HG03432 (cell line): ENCODE results near the gene TMUB2.

Experiments
- ATAC-seq: cut with Tn5 transposase; IDR thresholded peaks from one replicate; pipeline ENCODE4 v1.9.1; 2021; ENCODE audit warnings: mild to moderate bottlenecking, moderate library complexity; ENCODE audit not compliant: unreplicated experiment

The TMUB2 gene

DNA sequence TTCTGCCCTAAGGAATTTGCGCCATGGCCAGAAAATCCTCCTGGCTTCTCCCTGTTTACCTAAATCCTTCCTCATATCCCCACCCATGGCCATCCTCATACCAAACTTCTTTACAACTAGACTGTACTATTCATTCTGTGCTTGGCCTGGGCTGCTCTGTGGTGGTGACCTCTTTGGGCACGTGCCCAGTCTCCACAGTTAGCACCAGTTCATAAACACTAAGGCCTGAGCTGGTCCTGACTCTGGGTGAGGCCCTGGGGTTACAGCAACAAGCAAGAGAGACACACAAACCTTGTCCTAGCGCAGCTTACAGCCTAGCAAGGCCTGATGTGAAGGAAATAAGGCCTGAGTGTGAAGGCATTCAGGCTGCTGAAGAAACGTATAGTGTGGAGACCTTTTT is 16.0 kb downstream of the TMUB2 start:
- no peak for ATAC-seq

DNA sequence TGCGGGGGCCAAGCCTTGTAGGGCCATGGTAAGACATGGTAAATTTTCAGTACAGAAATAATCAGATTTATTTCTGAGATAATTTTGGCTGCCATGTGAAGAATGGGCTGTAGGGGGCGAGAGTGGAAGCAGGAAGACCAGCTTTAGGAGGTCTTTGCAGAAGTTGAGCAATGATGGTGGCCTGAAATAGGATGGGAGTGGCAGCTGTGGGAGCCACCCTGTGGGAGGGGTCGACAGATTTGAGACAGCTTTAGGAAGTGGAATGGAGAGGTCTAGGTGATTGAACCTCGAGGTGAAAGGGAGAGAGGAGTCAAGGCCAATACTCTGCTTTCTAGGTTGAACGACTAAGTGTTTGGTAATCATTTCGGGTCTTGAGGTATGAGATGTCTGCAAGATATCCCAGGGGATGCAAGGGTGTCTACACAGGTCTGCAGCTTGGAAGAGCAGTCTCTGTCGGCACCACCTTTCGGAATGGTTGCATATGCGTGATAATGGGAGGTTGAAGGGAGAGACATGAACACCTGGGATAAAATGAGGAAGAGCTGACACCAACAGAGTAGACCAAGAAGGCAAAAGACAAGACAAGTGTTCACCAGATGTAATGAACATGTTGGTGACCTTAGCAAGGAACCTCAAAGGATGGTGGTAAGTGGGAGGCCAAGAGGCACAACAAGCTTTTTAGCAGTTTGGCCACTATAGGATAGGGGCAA is 17.1 kb downstream of the TMUB2 start:
- no peak for ATAC-seq

DNA sequence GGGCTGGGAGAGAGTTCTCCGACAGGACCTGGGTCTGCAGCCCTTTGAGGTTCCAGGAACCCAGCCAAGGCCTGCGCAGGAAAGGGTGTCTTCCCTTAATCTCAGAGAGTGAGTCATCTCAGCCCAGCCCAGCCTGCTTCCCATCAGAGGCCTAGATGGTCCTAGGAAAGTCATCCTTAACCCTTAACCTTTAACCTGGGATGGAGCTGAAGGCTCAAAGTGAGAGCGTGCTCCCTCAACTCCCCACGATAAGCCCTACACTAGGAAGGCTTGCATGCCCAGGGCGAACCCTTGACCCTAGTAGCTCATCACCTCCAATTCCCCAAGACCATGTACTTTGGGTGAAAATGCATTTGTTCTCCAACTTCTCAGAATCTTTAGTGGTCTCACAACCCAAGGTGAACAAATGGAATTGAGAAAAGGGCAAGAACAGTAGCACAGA is 17.7 kb downstream of the TMUB2 start:
- ATAC-seq: no peak

DNA sequence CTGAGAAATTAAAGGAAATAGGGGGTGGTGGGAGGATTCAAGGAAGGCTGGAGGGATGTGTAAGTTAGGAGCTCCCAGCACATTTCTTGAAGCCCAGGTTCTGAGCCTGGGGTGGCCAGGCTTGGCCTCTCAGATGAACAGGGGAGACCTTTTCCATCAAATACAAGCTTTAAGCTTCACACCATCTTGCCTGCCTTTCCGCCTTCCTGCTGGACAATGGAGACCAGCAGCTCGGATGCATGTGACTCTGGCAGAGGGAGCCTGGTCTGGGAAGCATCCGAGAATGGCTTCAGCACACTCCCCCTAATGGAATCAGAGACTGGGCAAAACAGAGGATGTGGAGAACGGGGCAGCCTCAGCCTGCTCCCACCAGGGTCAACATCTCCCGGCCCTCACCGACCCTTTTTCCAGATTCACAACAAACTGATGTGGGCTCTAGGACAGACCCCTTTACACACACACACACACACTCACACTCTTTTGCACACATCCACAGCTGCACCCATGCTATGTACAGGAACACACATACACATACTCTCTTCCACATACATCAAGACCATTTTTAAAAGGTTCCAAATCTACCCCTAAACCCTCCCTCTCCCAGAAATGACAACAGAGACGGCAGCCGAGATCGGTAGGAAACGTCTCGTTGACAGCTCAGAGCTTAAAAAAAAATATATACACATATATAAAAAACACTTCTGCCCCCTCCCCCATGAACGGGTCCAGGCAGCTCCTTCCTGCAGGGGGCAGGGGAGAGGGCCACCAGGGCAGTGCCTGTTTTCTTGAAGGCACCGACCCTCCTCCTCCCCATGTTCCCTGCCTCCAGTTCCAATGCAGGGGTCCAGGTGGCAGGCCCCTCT is 19.4 kb downstream of the TMUB2 start:
- no peak for ATAC-seq

DNA sequence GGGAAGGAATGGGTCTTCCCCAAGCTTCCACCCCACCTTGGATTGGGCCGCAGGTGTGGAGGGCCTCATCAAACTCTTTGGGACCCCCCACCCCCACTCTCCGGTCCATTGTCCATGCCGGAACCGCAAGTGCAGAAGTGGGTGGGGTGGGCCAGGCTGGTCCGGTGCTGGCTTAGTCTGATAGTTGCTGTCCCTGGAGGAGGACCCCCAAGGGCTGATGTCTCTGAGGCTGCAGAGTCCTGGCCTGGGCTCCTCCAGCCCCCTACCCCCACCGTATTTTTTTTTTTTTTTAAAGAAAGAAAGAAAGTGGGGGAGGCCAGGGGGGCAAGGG is 20.0 kb downstream of the TMUB2 start:
- no peak for ATAC-seq

DNA sequence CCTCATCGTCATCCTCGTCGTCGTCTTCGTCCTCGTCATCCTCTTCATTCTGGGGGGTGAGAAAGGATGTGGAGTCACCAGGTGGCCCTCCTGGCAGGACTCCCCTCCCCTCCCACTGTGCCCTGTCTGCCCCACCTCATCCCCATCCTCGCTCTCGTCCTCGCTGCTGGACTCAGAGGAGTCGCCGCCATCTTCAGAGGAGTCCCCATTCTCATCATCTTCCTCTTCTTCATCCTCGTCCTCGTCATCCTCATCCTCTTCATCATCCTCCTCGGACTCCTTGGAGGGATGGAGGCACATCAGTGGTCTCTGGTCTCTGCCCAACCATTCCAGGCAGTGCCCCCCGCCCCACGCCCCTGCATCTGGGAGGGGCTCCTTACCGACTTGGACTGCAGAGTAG is 20.5 kb downstream of the TMUB2 start:
- ATAC-seq: no peak

DNA sequence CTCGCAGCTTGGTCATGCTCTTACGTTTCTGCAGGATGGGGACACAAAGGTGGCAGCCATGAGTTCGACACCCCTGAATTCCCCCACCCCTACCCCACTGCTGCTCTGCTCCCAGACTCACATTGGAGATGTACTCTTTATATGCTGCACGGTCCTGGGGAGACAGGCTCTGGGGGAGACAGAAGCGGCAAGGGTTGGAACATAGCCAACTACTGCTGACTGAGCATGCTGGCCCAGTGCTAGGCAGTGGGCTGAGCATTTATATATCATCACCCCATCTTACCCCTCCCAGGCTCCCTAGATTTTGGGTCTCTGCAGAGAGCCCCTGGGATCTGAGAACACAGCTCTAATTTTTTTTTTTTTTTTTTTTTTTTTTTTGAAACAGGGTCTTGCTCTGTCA is 21.0 kb downstream of the TMUB2 start:
- no peak for ATAC-seq

DNA sequence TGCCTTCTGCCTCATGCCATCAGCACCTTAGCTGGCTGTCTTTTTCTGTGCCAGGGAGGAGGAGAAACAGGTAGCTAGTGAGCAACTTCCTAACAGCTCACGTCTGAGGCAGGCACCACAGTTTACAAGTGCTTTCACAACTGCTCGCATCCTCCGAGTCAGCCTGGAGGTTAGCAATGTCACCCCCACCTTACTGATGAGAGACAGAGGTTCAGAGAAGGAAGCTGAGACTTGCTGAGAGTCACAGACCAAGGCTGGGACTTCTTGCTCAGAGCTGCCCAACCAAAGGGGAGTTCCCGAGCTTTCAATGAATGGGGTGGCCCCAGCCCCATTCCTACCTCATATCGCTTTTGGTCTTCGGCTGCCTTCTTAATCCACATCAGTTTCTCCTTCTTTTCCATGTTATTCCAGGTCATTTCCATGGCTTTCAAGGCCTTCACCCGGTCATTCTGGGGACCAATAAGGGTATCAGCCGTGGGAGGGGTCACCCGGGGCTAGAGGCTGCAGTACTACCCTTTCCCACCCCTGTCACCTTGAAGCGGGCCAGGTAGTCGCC is 23.1 kb downstream of the TMUB2 start:
- peak; percentile 14 for ATAC-seq

DNA sequence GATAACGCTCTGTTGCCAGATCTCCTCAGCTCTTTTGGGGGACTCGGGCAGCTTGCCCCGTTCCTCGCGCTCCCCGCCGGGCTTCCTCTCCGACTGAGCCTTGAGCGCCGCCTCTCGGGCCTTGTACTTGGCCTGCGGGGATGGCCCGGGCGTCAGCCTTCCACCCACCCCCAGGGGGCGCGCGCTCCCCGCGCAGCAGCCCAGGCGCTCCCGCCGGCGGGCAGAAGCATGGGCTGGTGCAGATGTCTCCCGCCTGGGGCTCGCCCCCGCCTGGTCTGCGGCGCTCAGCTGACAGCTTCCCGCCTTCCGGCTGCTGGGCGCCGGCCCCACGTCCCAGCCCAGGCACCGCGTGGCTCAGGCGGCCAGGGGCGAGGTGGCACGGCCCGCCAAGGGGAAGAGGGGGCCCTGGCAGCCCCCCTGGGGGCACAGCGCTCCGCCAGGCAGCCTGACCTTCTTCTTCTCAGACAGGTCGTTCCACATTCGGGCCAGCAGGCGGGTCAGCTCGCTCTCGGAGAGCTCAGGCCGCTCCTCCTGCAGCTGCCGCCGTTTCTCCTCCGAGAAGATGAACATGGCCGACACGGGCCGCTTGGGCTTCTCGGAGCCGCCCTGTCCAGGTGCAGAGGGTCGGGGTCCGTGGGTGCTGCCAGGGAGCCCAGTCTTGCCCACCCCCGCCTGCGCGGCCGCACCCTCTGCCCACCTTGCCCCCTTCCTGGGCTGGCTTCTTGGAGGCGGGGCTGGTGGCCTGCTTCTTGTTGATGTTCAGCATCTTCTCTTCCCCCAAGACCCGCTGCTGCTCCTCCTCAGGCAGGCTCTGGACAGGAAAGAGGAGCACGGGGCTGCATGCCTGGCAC is 23.8 kb downstream of the TMUB2 start:
- ATAC-seq: peak; percentile 80

DNA sequence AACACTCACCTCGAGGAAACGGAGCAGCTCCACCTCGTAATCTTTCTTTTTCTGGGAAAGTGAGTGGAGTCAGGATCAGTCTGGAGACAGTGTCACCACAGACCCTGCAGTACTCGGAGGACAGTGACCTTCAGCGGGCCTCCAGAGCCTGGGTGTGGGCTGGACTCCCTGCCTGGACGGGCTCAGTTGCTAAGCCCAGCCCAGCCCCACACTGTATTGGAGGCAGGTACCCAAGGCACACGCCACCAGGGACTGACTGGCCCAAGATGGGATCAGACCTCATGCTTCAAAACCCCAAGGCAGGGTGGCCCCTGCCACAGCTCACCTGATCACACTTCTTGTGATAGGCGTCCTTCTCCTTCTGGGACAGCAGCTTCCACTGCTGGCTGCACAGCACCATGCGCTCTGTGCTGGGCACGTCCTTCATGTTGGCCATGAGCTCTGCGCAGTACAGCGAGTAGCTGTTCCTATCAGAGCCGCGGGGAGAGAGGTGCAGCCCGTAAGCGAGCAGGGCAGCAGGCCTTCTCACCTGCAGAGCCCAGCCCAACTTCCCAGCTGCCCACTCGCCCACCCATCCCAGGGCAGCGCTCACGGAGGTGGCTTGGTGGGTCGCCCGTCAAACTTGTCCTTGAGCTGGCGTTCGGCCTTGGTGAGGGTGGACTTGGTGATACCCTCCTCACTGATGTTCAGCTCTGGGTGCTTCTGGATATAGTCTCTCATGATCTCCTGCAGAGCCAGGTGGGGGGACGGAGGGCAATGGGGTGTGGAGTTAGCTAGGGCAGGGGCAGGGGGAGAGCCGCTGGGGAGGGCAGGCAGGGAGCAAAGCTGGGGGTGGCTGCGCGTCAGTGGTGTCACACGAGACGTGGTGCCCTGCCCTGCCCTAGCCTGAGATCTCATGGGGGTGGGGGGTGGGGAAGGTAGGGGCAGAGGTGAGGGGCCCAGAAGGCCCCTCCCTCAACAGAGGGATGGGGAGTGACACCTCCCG is 24.8 kb downstream of the TMUB2 start:
- no peak for ATAC-seq

DNA sequence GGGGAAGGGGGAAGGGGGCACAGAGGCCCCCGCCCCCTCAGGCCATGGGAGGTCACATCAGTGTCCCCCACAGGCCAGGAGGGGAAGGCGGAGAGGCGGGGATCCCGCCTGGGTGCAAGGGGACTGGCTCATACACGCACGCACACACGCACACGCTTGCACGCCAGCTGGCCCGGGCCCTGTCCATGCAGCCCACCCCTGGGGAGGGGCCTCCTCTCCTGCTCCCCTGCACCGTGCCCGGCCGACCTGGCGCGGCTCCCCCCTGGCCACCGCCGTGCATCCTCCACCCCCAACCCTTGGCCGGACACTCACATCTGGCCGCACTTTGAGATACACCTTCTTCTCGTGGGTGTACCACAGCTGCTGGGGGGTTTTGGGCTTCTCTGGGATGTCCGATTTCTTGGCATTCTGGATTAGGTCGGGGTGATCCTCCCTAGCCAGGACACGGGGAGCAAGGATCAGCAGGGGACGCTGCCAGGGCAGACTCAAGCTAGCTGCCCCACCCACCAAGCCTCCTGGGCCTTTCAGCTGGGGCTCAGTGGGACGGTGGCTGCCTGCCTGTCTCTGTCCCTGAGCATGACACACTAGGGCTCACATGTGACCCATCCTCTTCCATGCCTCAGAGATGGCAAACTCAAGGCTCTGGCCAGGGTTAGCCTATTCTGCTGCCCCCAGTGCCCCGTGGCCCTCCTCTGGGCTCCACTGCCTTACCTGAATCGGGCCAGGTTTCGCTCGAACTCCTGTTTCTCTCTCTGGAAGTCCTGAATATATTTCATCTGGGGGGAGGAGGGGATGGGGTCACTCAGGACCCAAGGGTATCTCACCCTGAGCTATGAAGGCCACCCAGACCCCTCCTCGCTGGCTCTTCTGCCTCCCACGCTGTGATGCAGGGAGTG is 26.0 kb downstream of the TMUB2 start:
- no peak for ATAC-seq

DNA sequence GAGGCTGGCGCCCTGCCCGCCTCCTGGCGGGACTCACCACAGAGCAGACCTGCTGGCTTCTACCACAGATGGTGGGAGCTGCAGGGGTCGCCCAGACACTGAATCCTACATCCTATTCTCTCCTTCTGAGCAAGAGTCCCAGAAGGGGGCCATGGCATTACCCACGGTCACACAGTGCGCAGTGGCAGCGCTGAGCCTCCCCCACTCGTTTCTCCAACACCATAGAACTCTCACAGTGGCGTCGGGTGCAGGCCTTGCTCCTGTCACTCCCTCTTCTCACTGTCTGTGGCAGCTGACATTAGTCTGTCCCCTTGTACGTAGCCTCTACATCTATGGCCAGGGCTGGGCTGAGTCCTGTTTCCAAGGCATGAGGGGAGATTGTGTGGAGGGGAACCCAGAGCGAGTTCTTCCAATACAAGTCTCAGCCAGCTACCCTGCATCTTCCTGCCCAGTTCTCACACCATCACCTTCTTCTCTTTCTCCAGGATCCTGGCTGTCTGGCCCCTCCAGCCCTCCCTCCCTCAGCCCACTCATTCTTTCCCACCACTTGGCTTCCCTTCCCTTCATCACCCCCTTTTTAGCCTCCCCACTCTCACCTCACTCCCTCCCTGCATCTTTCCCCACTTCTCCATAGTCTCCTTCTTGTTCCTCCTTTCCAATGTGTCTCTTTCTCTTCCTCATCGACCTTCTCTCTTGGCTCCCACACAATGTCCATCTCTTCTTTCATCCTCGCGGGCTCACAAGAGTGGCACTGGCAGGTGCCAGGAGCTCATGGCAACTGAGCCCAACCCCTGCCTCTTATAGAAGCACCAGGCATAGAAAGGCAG is 26.8 kb downstream of the TMUB2 start:
- ATAC-seq: no peak

DNA sequence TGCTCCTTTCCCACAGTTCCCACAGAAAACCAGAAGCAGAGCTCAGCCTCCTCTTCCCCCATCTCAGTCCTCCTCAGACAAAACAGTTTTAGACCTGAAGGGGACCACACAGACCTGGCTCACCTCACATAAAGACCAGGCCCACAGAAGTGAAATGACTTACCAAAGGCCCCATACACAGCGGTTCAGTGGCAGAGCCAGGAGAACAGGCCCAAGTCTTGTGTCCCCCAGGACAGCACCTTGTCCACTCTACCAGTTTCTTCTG is 27.4 kb downstream of the TMUB2 start:
- no peak for ATAC-seq

DNA sequence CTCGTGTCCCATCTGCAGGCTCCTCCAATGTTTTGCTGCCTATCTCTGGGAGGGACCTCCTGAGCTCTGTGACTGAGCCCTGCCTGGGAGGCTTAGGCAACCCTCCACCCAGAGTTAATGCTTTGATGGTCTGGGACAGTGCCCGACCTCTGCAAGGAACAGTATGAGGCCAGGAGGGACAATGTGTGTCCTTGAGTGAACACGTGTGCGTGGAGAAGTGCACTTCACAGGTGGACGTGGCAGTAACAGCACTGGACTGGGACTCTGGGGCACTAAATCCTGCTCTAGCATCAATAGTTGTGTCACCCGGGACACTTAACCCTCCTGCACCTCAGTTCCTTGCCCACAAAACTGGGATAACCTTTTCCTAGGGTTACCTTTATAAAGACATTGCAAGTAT is 28.1 kb downstream of the TMUB2 start:
- ATAC-seq: no peak

DNA sequence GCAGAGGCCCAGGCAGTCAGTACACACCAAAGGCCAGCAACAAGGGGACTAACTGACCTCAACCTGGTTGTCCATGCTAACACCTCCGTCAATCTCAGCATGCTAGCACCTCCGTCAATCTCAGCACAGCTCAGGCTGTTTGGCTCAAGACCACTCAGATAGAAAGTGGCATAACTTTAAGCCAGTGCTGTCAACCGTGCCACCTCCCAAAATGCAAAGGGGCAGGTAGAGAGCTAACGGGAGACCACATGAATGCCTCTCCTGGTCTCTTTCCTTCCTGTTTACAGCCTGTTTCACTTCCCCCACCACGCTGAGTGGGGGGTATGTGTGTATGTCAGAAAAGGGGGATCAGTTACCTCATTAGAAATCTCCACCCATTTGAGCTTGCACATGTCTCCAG is 29.4 kb downstream of the TMUB2 start:
- no peak for ATAC-seq

DNA sequence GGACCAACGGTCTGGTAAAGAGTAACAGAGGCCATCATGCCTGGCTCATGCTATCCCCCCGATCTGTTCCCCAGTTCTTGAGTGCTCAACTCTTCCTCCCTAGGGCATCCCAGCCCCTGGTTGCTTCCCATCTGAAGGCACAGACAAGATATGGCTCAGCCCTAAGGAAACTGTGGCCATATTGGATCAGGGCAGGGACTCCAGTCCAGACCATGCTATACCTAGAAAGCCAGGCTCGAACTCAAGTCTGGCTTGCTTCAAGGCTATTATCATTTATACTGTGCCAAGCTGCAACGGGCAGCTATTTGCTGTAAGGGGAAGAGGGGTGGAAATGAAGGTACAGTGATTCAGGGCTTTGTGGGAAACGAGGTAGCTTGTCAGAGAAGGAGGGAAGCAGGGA is 29.9 kb downstream of the TMUB2 start:
- no peak for ATAC-seq

DNA sequence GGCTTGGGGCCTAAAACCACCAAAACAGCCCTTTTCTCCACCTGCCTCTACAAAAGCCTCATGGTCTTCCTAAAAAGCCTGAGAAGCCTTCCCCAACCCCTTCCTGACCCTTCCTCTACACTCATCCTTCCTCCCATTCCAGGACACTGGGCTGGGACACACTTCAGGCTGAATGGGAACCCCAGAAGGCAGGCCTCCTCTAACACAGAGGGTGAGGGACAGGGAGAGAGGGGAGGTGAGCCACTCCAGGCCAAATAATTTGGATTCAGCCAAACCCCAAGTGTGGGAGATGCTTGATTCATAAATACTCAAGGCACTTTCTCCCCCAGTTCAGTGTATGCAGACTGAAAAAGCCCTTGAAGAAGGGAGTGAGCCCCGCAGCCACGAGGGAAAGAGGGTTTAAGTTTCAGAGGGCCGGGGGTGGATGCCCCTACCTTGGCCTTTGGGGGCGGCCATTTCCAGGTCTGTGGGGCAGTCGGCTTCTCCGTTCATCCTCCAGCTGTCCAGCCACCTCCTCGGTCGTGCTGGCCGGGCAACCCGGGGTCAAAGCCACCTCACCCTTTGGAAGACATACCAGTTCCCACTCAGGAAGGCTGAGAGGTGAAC is 31.1 kb downstream of the TMUB2 start:
- ATAC-seq: no peak
